GM23338 (cell line): Measurements from ENCODE around the gene UPF1. TPM values are rescaled to one million over a fixed set of nuclear protein-coding genes. Genes with fewer than 3 reads are reported as not detected.
A peak's percentile ranks its signal among the peaks of the same experiment; 100 is the strongest.

Source experiments
- ATAC-seq: fragments of 200-7000 bp; cut with Tn5 transposase; 3 replicates; pipeline ENCODE4 v1.9.1; 2020
- DNase-seq: peaks from one replicate; pipeline ENCODE4 v3.0.0-alpha.2; 2015; ENCODE audit warnings: low spot score
- H2AFZ ChIP-seq: fragments of 200-600 bp; sonication (generic); 2 replicates; pipeline ENCODE4 v1.8.0; 2016; ENCODE audit warnings: antibody characterized with exemption, mild to moderate bottlenecking, moderate library complexity
- H3F3A ChIP-seq: fragments of 200-600 bp; sonication (generic); replicated peaks from 2 replicates; pipeline ENCODE4 v1.8.0; 2017; ENCODE audit warnings: antibody characterized with exemption, mixed run types, low read depth
- H3K27ac ChIP-seq: fragments of 200-600 bp; sonication (generic); 2 replicates; pipeline ENCODE4 v1.6.1; 2016; ENCODE audit warnings: low read depth
- H3K27me3 ChIP-seq: fragments of 200-600 bp; sonication (generic); 2 replicates; pipeline ENCODE4 v1.8.0; 2016; ENCODE audit warnings: mild to moderate bottlenecking, mixed run types, moderate library complexity; ENCODE audit not compliant: insufficient read depth
- H3K36me3 ChIP-seq: fragments of 200-600 bp; sonication (generic); 2 replicates; pipeline ENCODE4 v1.8.0; 2016; ENCODE audit warnings: mild to moderate bottlenecking; ENCODE audit not compliant: insufficient read depth
- H3K4me1 ChIP-seq: fragments of 200-600 bp; sonication (generic); 2 replicates; pipeline ENCODE4 v1.8.0; 2016; ENCODE audit warnings: mild to moderate bottlenecking, moderate library complexity; ENCODE audit not compliant: insufficient read depth
- H3K4me2 ChIP-seq: fragments of 200-600 bp; sonication (generic); 2 replicates; pipeline ENCODE4 v1.7.1; 2017; ENCODE audit warnings: mixed run types
- H3K4me3 ChIP-seq: fragments of 200-600 bp; sonication (generic); 2 replicates; pipeline ENCODE4 v1.6.1; 2016; ENCODE audit warnings: mixed run types
- H3K79me2 ChIP-seq: fragments of 200-600 bp; sonication (generic); replicated peaks from 2 replicates; pipeline ENCODE4 v1.8.0; 2017; ENCODE audit warnings: mild to moderate bottlenecking; ENCODE audit not compliant: insufficient read depth
- H3K9me2 ChIP-seq: fragments of 200-600 bp; sonication (generic); 2 replicates; pipeline ENCODE4 v1.8.0; 2017; ENCODE audit not compliant: insufficient read depth
- H4K20me1 ChIP-seq: fragments of 200-600 bp; sonication (generic); replicated peaks from 2 replicates; pipeline ENCODE4 v1.8.0; 2017; ENCODE audit warnings: mild to moderate bottlenecking; ENCODE audit not compliant: insufficient read depth
- H3K27ac Mint-ChIP-seq: 2 replicates; pipeline ENCODE4 v1.8.0; 2020; ENCODE audit warnings: inconsistent platforms, mild to moderate bottlenecking, moderate library complexity, mixed read lengths
- H3K27me3 Mint-ChIP-seq: 3 replicates; pipeline ENCODE4 v1.8.0; 2022; ENCODE audit warnings: low read depth, mild to moderate bottlenecking, moderate library complexity, mixed read lengths, inconsistent platforms; ENCODE audit not compliant: insufficient read depth, poor library complexity
- H3K36me3 Mint-ChIP-seq: 3 replicates; pipeline ENCODE4 v1.8.0; 2021; ENCODE audit warnings: low read depth, mild to moderate bottlenecking, inconsistent platforms, moderate library complexity, mixed read lengths
- H3K4me1 Mint-ChIP-seq: 3 replicates; pipeline ENCODE4 v1.8.0; 2020; ENCODE audit warnings: mild to moderate bottlenecking, inconsistent platforms, mixed read lengths
- H3K4me3 Mint-ChIP-seq: 3 replicates; pipeline ENCODE4 v1.8.0; 2021; ENCODE audit warnings: moderate library complexity, mild to moderate bottlenecking, inconsistent platforms, mixed read lengths
- H3K9me3 Mint-ChIP-seq: 3 replicates; pipeline ENCODE4 v1.8.0; 2020; ENCODE audit warnings: moderate library complexity, mild to moderate bottlenecking, inconsistent platforms, mixed read lengths
- CREB1 ChIP-seq: fragments of 250-450 bp; sonication (Bioruptor Pico); IDR thresholded peaks from 2 replicates; pipeline ENCODE4 v1.5.0; 2020; ENCODE audit warnings: low read depth, mild to moderate bottlenecking, moderate library complexity
- ETS1 ChIP-seq: IDR thresholded peaks from 2 replicates; pipeline ENCODE4 v1.6.1; 2016; ENCODE audit warnings: antibody characterized with exemption
- EZH2 ChIP-seq: fragments of 200-600 bp; sonication (generic); IDR thresholded peaks from one replicate; pipeline ENCODE4 v1.8.0; 2017; ENCODE audit warnings: antibody characterized with exemption, mild to moderate bottlenecking, low read depth; ENCODE audit not compliant: unreplicated experiment
- EZH2phosphoT487 ChIP-seq: fragments of 200-600 bp; sonication (generic); IDR thresholded peaks from one replicate; pipeline ENCODE4 v1.8.1; 2018; ENCODE audit warnings: antibody characterized with exemption; ENCODE audit not compliant: unreplicated experiment
- JUNB ChIP-seq: IDR thresholded peaks from one replicate; pipeline ENCODE4 v1.6.1; 2016; ENCODE audit warnings: antibody characterized with exemption; ENCODE audit not compliant: unreplicated experiment
- NANOG ChIP-seq: IDR thresholded peaks from 2 replicates; pipeline ENCODE4 v1.6.1; 2016; ENCODE audit warnings: antibody characterized with exemption, borderline replicate concordance
- POLR2AphosphoS5 ChIP-seq: IDR thresholded peaks from 2 replicates; pipeline ENCODE4 v1.6.1; 2016; ENCODE audit warnings: antibody characterized with exemption, low read depth
- ZNF114 ChIP-seq: fragments of 250-450 bp; sonication (Bioruptor Pico); IDR thresholded peaks from 2 replicates; pipeline ENCODE4 v1.5.0; 2020; ENCODE audit warnings: mild to moderate bottlenecking, moderate library complexity
- ZNF331 ChIP-seq: fragments of 250-450 bp; sonication (Bioruptor Pico); IDR thresholded peaks from 2 replicates; pipeline ENCODE4 v1.5.0; 2020; ENCODE audit warnings: low read depth, mild to moderate bottlenecking, moderate library complexity
- ZNF462 ChIP-seq: fragments of 250-450 bp; sonication (Bioruptor Pico); IDR thresholded peaks from 2 replicates; pipeline ENCODE4 v1.5.0; 2020; ENCODE audit warnings: mild to moderate bottlenecking, moderate library complexity
- polyA plus RNA-seq: library from polyadenylated mRNA; unstranded; fragments of >200 nt; fragmentation: Nextera tagmentation; extraction: Ambion mirVana; gene quantifications from 2 replicates; pipeline ENCODE4 v1.2.1, GENCODE V29; 2016
- total RNA-seq: library from RNA; depleted of rRNA; stranded (reverse); fragments of >200 nt; shearing (Covaris generic); gene quantifications from 2 replicates; pipeline ENCODE4 v1.2.3, GENCODE V29; 2014
- TF ChIP-seq, protein P1 (sequence below): IDR thresholded peaks from one replicate; pipeline ENCODE4 v1.6.1; 2018; ENCODE audit warnings: antibody characterized with exemption; ENCODE audit not compliant: unreplicated experiment

The UPF1 gene
- total and polyA plus RNA-seq, 2 experiments from 2014 or later, result 13.8 to 138 TPM

DNA sequence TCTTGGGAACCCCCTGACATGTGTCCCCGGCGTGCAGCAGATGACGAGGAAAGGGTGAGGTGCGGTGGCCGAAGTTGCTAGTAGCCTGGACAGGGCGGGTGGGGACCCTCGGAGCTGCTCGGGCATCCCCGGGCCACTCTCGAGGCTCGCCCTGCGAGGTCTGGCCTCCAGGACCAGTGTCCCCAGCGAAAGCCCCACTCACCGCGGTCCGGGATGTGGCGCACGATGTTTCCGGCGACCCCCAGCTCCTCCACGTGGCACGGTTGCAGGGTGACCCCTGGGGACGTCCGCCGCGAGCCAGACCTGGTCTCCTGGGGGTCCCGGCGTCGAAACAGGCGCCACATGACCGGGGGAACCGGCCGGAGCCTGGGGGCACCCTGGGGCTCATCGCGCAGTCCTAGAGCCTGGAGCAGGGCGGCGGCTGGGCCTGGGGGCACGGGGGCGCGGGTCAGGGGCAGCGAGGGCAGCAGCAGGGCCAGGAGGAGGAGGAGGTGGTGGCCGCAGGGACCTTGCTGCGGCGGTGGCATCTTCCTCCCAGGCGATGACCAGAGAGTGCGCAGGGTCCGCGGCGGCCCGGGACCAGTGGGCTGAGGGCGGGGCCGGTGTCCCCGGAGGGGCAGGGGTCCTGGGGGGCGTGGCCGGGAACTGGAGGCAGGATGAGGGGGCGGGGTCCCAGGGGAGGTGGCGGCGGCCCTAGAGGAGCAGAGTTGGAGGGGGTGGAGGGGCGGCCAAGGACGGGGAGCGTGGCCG is 38.2 kb downstream of the UPF1 start (continued):
- TF ChIP-seq EZH2phosphoT487 (no peak), EZH2 (no peak), ZNF331 (CRISPR knock-in tag) (no peak), ZNF114 (CRISPR knock-in tag) (no peak), POLR2AphosphoS5 (no peak), ETS1 (no peak), NANOG (no peak)

- H3K4me3 Mint-ChIP-seq, result peak overlapping the region; percentile 58
- no peak for DNase-seq
- peaks cover 20% of the 10 kb centered on the region for H3F3A ChIP-seq
- no peak overlapping the region for H3K27ac ChIP-seq
- H3K9me2 ChIP-seq, result no peaks in the 10 kb centered on the region
- peak overlapping the region; percentile 56; the same call in 1 of the 2 replicates for H2AFZ ChIP-seq
- peaks cover 5% of the 10 kb centered on the region; the same call in 1 of the 2 replicates for H3K4me1 ChIP-seq
- H3K27me3 Mint-ChIP-seq, result peaks cover 29% of the 10 kb centered on the region
- H3K9me3 Mint-ChIP-seq, result peaks cover 2% of the 10 kb centered on the region; the same call in 2 of the 3 replicates
- peak overlapping the region; percentile 84 for H3K4me2 ChIP-seq
- peak overlapping the region; percentile 57 for H3K4me3 ChIP-seq
- no peaks in the 10 kb centered on the region for H3K79me2 ChIP-seq
- no peak overlapping the region for H3K27ac Mint-ChIP-seq
- H3K36me3 Mint-ChIP-seq, result peaks cover 29% of the 10 kb centered on the region
- ATAC-seq, result no peak
- H3K4me1 Mint-ChIP-seq, result peaks cover 9% of the 10 kb centered on the region; the same call in 2 of the 3 replicates
- TF ChIP-seq NANOG (no peak), JUNB (no peak), ZNF331 (CRISPR knock-in tag) (no peak), CREB1 (CRISPR knock-in tag) (no peak), ZNF462 (no peak), EZH2phosphoT487 (no peak), ZNF114 (CRISPR knock-in tag) (no peak), EZH2 (no peak)
- TF ChIP-seq, protein P1, sequence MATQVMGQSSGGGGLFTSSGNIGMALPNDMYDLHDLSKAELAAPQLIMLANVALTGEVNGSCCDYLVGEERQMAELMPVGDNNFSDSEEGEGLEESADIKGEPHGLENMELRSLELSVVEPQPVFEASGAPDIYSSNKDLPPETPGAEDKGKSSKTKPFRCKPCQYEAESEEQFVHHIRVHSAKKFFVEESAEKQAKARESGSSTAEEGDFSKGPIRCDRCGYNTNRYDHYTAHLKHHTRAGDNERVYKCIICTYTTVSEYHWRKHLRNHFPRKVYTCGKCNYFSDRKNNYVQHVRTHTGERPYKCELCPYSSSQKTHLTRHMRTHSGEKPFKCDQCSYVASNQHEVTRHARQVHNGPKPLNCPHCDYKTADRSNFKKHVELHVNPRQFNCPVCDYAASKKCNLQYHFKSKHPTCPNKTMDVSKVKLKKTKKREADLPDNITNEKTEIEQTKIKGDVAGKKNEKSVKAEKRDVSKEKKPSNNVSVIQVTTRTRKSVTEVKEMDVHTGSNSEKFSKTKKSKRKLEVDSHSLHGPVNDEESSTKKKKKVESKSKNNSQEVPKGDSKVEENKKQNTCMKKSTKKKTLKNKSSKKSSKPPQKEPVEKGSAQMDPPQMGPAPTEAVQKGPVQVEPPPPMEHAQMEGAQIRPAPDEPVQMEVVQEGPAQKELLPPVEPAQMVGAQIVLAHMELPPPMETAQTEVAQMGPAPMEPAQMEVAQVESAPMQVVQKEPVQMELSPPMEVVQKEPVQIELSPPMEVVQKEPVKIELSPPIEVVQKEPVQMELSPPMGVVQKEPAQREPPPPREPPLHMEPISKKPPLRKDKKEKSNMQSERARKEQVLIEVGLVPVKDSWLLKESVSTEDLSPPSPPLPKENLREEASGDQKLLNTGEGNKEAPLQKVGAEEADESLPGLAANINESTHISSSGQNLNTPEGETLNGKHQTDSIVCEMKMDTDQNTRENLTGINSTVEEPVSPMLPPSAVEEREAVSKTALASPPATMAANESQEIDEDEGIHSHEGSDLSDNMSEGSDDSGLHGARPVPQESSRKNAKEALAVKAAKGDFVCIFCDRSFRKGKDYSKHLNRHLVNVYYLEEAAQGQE, result no peak
- H4K20me1 ChIP-seq, result peaks cover 14% of the 10 kb centered on the region
- H3K27me3 ChIP-seq, result peaks cover 33% of the 10 kb centered on the region
- H3K36me3 ChIP-seq, result no peaks in the 10 kb centered on the region
These were observed 38.9 kb downstream of the UPF1 start for GRCh38 chr19:18870531-18871172.
